Keratinocyte (primary cell): Measurements from ENCODE around the gene CAVIN1. TPM values are rescaled to one million over a fixed set of nuclear protein-coding genes. Genes with fewer than 3 reads are reported as not detected.

ENCODE experiments used
- DNase-seq: peaks from one replicate; pipeline ENCODE4 v3.0.0-alpha.2; 2011; ENCODE audit warnings: low read depth, missing footprints, low spot score
- FAIRE-seq: peaks from 2 replicates; lab custom pipeline; 2011; peaks lifted over from hg19 to GRCh38; lab: Jason Lieb, UNC
- H2AFZ ChIP-seq: 2 replicates; pipeline ENCODE4 v1.6.0; 2012; ENCODE audit warnings: low read length, control low read depth, inconsistent platforms; ENCODE audit not compliant: control insufficient read depth
- H3K27ac ChIP-seq: 2 replicates; pipeline ENCODE4 v1.5.1; 2011; ENCODE audit warnings: low read length; ENCODE audit not compliant: control insufficient read depth, insufficient read depth
- H3K27me3 ChIP-seq: 3 replicates; pipeline ENCODE4 v1.6.0; 2011; ENCODE audit warnings: low read length; ENCODE audit not compliant: control insufficient read depth, insufficient read depth; ENCODE audit errors: extremely low read depth
- H3K36me3 ChIP-seq, 2 experiments: 2 replicates in 1 of 2; 3 replicates in 1 of 2; pipeline ENCODE4 v1.5.1; 2011; ENCODE audit warnings: low read length in 2 of 2, mild to moderate bottlenecking in 1 of 2; ENCODE audit not compliant: control insufficient read depth in 2 of 2, insufficient read depth in 2 of 2; ENCODE audit errors: extremely low read depth in 1 of 2
- H3K4me1 ChIP-seq: 3 replicates; pipeline ENCODE4 v1.5.1; 2011; ENCODE audit warnings: low read length; ENCODE audit not compliant: control insufficient read depth, insufficient read depth; ENCODE audit errors: extremely low read depth
- H3K4me2 ChIP-seq: 3 replicates; pipeline ENCODE4 v1.6.0; 2011; ENCODE audit warnings: low read depth, low read length; ENCODE audit not compliant: control insufficient read depth, insufficient read depth; ENCODE audit errors: extremely low read depth
- H3K4me3 ChIP-seq, 3 experiments: fragments of 200-600 bp in 1 of 3; sonication (generic) in 1 of 3; 2 replicates in 2 of 3; 3 replicates in 1 of 3; pipeline ENCODE4 v1.5.1; 2011 to 2016; ENCODE audit warnings: low read length in 3 of 3, mild to moderate bottlenecking in 3 of 3, control low read depth in 2 of 3, inconsistent platforms in 1 of 3, low read depth in 1 of 3, mixed read lengths in 1 of 3, mixed run types in 1 of 3, moderate library complexity in 1 of 3; ENCODE audit not compliant: control insufficient read depth in 2 of 3, insufficient read depth in 2 of 3; ENCODE audit errors: extremely low read depth in 1 of 3
- H3K79me2 ChIP-seq: 2 replicates; pipeline ENCODE4 v1.6.0; 2012; ENCODE audit warnings: low read length; ENCODE audit not compliant: control insufficient read depth, insufficient read depth
- H3K9ac ChIP-seq: 3 replicates; pipeline ENCODE4 v1.6.0; 2011; ENCODE audit warnings: low read length; ENCODE audit not compliant: control insufficient read depth, insufficient read depth; ENCODE audit errors: extremely low read depth
- H3K9me1 ChIP-seq: 3 replicates; pipeline ENCODE4 v1.6.0; 2011; ENCODE audit warnings: low read length; ENCODE audit not compliant: control insufficient read depth, insufficient read depth; ENCODE audit errors: extremely low read depth
- H3K9me3 ChIP-seq: 2 replicates; pipeline ENCODE4 v1.5.1; 2012; ENCODE audit warnings: low read depth, low read length; ENCODE audit not compliant: control insufficient read depth
- H4K20me1 ChIP-seq: 3 replicates; pipeline ENCODE4 v1.6.0; 2011; ENCODE audit warnings: low read length; ENCODE audit not compliant: control insufficient read depth, insufficient read depth; ENCODE audit errors: extremely low read depth
- EZH2 ChIP-seq: IDR thresholded peaks from one replicate; pipeline ENCODE4 v1.6.1; 2012; ENCODE audit warnings: inconsistent platforms, mild to moderate bottlenecking, low read length, moderate library complexity
- dilution Hi-C: fragments of 300-500 bp; cut with MboI; formaldehyde crosslinking; loops from one replicate; pipeline ENCODE4 v1.7.0; 2020; ENCODE audit warnings: low sequenced_read_pairs; ENCODE audit not compliant: extremely low pct_ligation_motif_present
- polyA plus RNA-seq, 5 experiments: library from polyadenylated mRNA; depleted of rRNA in 3 of 5; stranded (reverse) in 3 of 5; stranded (forward) in 1 of 5; unstranded in 1 of 5; fragments of >200 nt; gene quantifications; 1 replicate in 1 of 5; 2 replicates in 3 of 5; 3 replicates in 1 of 5; pipeline versions ENCODE4 v1.2.1 to v1.2.3, GENCODE V29; 2011 to 2012; ENCODE audit warnings: missing spikeins in 2 of 5, low read depth in 1 of 5, low replicate concordance in 1 of 5
- TF ChIP-seq, protein P1 (sequence below), 3 experiments: IDR thresholded peaks in 1 of 3; conservative IDR thresholded peaks in 1 of 3; optimal IDR thresholded peaks in 1 of 3; 2 replicates in 2 of 3; 3 replicates in 1 of 3; pipeline versions ENCODE3 to v1.5.1; 2011; ENCODE audit warnings: low read length in 3 of 3, mild to moderate bottlenecking in 3 of 3, moderate library complexity in 2 of 3, control low read depth in 1 of 3, inconsistent platforms in 1 of 3; ENCODE audit not compliant: insufficient read depth in 2 of 3; ENCODE audit errors: extremely low read depth in 1 of 3

The CAVIN1 gene
- polyA plus RNA-seq, 1 donor (not counting 4 experiments of a cell fraction or from before 2014, with no cell fraction given), result 172 TPM

GRCh38 chr17:42405076-42405475 lies 18.0 kb downstream of the CAVIN1 start:
- TF ChIP-seq EZH2, result no peak
- TF ChIP-seq, protein P1, sequence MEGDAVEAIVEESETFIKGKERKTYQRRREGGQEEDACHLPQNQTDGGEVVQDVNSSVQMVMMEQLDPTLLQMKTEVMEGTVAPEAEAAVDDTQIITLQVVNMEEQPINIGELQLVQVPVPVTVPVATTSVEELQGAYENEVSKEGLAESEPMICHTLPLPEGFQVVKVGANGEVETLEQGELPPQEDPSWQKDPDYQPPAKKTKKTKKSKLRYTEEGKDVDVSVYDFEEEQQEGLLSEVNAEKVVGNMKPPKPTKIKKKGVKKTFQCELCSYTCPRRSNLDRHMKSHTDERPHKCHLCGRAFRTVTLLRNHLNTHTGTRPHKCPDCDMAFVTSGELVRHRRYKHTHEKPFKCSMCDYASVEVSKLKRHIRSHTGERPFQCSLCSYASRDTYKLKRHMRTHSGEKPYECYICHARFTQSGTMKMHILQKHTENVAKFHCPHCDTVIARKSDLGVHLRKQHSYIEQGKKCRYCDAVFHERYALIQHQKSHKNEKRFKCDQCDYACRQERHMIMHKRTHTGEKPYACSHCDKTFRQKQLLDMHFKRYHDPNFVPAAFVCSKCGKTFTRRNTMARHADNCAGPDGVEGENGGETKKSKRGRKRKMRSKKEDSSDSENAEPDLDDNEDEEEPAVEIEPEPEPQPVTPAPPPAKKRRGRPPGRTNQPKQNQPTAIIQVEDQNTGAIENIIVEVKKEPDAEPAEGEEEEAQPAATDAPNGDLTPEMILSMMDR (optimal IDR thresholded peaks at IDR 0.05 in 1 of 3, IDR thresholded peaks at IDR 0.05 in 1 of 3, conservative IDR thresholded peaks at IDR 0.05 in 1 of 3; ENCODE audit: extremely low read depth in 1 of 3, insufficient read depth in 2 of 3, low read length in 3 of 3), result no peak
- Histone ChIP-seq H3K4me2 (no peak overlapping the region), H3K36me3 (peaks cover 20 to 42% of the 10 kb centered on the region in 2 experiments), H3K27ac (no peak overlapping the region), H3K79me2 (peaks cover 67% of the 10 kb centered on the region), H3K27me3 (no peaks in the 10 kb centered on the region), H3K9me1 (peaks cover 3% of the 10 kb centered on the region), H3K9me3 (no peaks in the 10 kb centered on the region), H3K4me3 (no peak overlapping the region), H2AFZ (no peak overlapping the region), H3K4me1 (peaks cover 39% of the 10 kb centered on the region), H3K9ac (no peak overlapping the region), H4K20me1 (peaks cover 51% of the 10 kb centered on the region)
- DNase-seq, result no peak
- FAIRE-seq, result no peak
- dilution Hi-C loops, result no loop called here

DNA sequence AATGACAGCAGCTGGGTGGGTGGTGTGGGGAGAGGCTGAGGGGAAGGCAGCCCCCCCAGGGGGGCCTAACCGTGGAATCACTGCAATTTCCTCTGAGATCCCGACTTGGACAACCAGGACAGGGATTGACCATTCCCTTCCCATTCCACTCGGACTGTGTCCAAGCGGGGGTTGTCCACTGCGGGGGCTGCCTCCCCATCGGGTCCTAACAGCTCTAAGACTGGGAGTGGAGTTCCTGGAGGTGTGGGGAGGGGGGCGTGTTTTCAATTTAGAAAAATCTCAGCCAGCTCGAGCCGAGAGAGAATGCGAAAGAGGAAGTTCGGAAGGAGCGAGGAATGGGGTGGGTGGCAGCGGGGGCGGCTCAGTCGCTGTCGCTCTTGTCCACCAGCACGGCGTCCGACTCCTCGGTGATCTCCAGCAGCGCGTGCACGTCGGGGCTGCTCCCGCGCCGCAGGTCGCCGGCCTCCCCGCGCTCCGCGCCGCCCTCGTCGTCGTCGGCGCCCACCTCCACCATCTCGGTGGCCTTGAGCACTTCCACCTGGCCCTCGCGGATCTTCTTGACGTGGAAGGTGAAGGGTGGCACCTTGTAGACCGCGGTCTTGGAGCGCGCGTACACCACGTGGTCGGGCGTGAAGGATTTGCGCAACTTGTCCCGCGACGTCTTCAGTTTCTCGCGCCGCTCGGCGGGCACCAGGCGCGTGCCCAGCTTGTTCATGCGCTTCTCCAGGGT lies 18.6 kb downstream of the CAVIN1 start:
- DNase-seq, result no peak
- TF ChIP-seq, protein P1 (optimal IDR thresholded peaks at IDR 0.05 in 1 of 3, IDR thresholded peaks at IDR 0.05 in 1 of 3, conservative IDR thresholded peaks at IDR 0.05 in 1 of 3; ENCODE audit: extremely low read depth in 1 of 3, insufficient read depth in 2 of 3, low read length in 3 of 3), result no peak
- no peak for TF ChIP-seq EZH2
- Histone ChIP-seq H2AFZ (no peak overlapping the region), H3K79me2 (peaks cover 66% of the 10 kb centered on the region), H3K9me1 (peaks cover 3% of the 10 kb centered on the region), H3K27me3 (no peaks in the 10 kb centered on the region), H3K9me3 (no peaks in the 10 kb centered on the region), H3K4me3 (no peak overlapping the region), H4K20me1 (peaks cover 45% of the 10 kb centered on the region), H3K4me1 (peaks cover 33% of the 10 kb centered on the region), H3K27ac (no peak overlapping the region), H3K9ac (no peak overlapping the region), H3K36me3 (peaks cover 20 to 42% of the 10 kb centered on the region in 2 experiments), H3K4me2 (no peak overlapping the region)
- no peak for FAIRE-seq
- dilution Hi-C loops, result no loop called here
